PC-3 (cell line): Measurements from ENCODE around the gene DGLUCY. TPM values are rescaled to one million over a fixed set of nuclear protein-coding genes. Genes with fewer than 3 reads are reported as not detected.

Experiments
- ATAC-seq: fragments of 200-7000 bp; cut with Tn5 transposase; 2 replicates; pipeline ENCODE4 v1.9.1; 2020; ENCODE audit warnings: mild to moderate bottlenecking, moderate library complexity
- BruUV-seq: library from RNA; stranded (reverse); fragments of 400-500 nt; replicated peaks from 2 replicates; lab custom pipeline; 2021; lab: Mats Ljungman, UMichigan
- CTCF ChIA-PET: fragments of 300-600 bp; sonication (Branson Sonifier 250); formaldehyde crosslinking; loops from one replicate; lab custom pipeline; 2022; ENCODE audit warnings: antibody characterized with exemption; lab: Charles Lee
- POLR2A ChIA-PET: fragments of 300-600 bp; sonication (Branson Sonifier 250); formaldehyde crosslinking; loops from one replicate; lab custom pipeline; 2022; ENCODE audit warnings: antibody characterized with exemption; ENCODE audit not compliant: unreplicated experiment; lab: Charles Lee
- DNase-seq: peaks from one replicate; pipeline ENCODE4 v3.0.0-alpha.2; 2015
- H2AFZ ChIP-seq: fragments of 300-600 bp; sonication (generic); 2 replicates; pipeline ENCODE4 v1.6.0; 2016; ENCODE audit warnings: antibody characterized with exemption, low read length
- H3F3A ChIP-seq: fragments of 300-600 bp; sonication (generic); one replicate; pipeline ENCODE4 v1.6.0; 2017; ENCODE audit warnings: antibody characterized with exemption, low read length, control low read depth, mild to moderate bottlenecking; ENCODE audit not compliant: unreplicated experiment
- H3K27ac ChIP-seq: fragments of 300-600 bp; sonication (generic); 2 replicates; pipeline ENCODE4 v1.5.1; 2016; ENCODE audit warnings: mild to moderate bottlenecking, low read length
- H3K27me3 ChIP-seq: fragments of 300-600 bp; sonication (generic); 2 replicates; pipeline ENCODE4 v1.6.1; 2016; ENCODE audit warnings: low read length, mixed read lengths
- H3K36me3 ChIP-seq: fragments of 300-600 bp; sonication (generic); 2 replicates; pipeline ENCODE4 v1.6.1; 2016; ENCODE audit warnings: low read depth, mixed run types, low read length, mixed read lengths
- H3K4me1 ChIP-seq: fragments of 300-600 bp; sonication (generic); 2 replicates; pipeline ENCODE4 v1.5.1; 2016; ENCODE audit warnings: low read length; ENCODE audit not compliant: insufficient read depth
- H3K4me2 ChIP-seq: fragments of 300-600 bp; sonication (generic); 2 replicates; pipeline ENCODE4 v1.6.0; 2016; ENCODE audit warnings: low read length
- H3K4me3 ChIP-seq: fragments of 300-600 bp; sonication (generic); 2 replicates; pipeline ENCODE4 v1.5.1; 2016; ENCODE audit warnings: mild to moderate bottlenecking, low read length, mixed read lengths
- H3K79me2 ChIP-seq: fragments of 300-600 bp; sonication (generic); 2 replicates; pipeline ENCODE4 v1.6.1; 2017; ENCODE audit warnings: low read length, mixed read lengths
- H3K9ac ChIP-seq: fragments of 300-600 bp; sonication (generic); 2 replicates; pipeline ENCODE4 v1.6.0; 2016; ENCODE audit warnings: mild to moderate bottlenecking, low read length
- H3K9me2 ChIP-seq: fragments of 300-600 bp; sonication (generic); replicated peaks from 2 replicates; pipeline ENCODE4 v1.6.1; 2016; ENCODE audit warnings: mixed run types, low read length, mixed read lengths
- H3K9me3 ChIP-seq: fragments of 300-600 bp; sonication (generic); 2 replicates; pipeline ENCODE4 v1.6.1; 2016; ENCODE audit warnings: low read length, mixed read lengths
- H4K20me1 ChIP-seq: fragments of 300-600 bp; sonication (generic); 2 replicates; pipeline ENCODE4 v1.6.1; 2016; ENCODE audit warnings: low read length, mixed read lengths
- EZH2 ChIP-seq: fragments of 300-600 bp; sonication (generic); IDR thresholded peaks from one replicate; pipeline ENCODE4 v1.6.1; 2017; ENCODE audit warnings: antibody characterized with exemption, mild to moderate bottlenecking, low read length; ENCODE audit not compliant: unreplicated experiment
- EZH2phosphoT487 ChIP-seq: fragments of 300-600 bp; sonication (generic); IDR thresholded peaks from 2 replicates; pipeline ENCODE4 v1.6.1; 2018; ENCODE audit warnings: mild to moderate bottlenecking, antibody characterized with exemption, low read length, borderline replicate concordance
- intact Hi-C: fragments of 100-400 bp; cut with micrococcal nuclease; formaldehyde crosslinking; loops from 2 replicates; pipeline ENCODE4 v1.9.0; 2023
- total RNA-seq: library from RNA; depleted of rRNA; stranded (reverse); fragments of >200 nt; gene quantifications from 2 replicates; pipeline ENCODE4 v1.2.3, GENCODE V29; 2014
- TF ChIP-seq, protein P1 (sequence below): fragments of 300-600 bp; sonication (generic); conservative IDR thresholded peaks from 2 replicates; pipeline ENCODE4 v1.5.1; 2017; ENCODE audit warnings: antibody characterized with exemption, low read depth, mild to moderate bottlenecking, low read length

Gene DGLUCY
- total RNA-seq, 1 experiment from 2014 or later: 0.84 TPM

DNA sequence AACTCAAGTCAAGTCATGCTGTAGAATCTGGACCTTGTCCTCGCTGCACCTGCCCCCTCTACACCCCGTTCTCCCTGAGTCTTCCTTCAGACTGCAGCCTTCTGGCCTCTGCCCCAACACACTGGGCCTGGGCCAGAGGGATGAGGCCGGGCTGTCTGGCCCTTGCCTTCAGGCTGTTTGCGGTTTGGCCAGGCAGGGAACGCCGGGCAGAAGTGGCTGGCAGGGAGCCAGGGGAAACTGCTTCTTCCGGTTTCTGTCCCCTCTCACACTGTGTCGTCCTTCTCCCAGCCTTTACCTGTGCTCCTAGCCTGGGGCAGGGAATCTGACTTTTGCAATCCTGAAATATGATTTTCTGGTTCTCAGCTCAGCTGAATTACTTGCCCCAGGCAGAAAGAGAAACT is 13.5 kb downstream of the DGLUCY start:
- Histone ChIP-seq H3K79me2 (no peaks in the 10 kb centered on the region), H4K20me1 (no peaks in the 10 kb centered on the region), H3K4me2 (no peak overlapping the region; the same call in 1 of the 2 replicates), H3K9me3 (no peaks in the 10 kb centered on the region), H3K4me3 (no peak overlapping the region), H3K9ac (no peak overlapping the region), H2AFZ (no peak overlapping the region), H3K4me1 (no peaks in the 10 kb centered on the region), H3K36me3 (no peaks in the 10 kb centered on the region), H3K9me2 (no peaks in the 10 kb centered on the region), H3K27me3 (no peaks in the 10 kb centered on the region), H3K27ac (peak overlapping the region; percentile 69), H3F3A (no peaks in the 10 kb centered on the region)
- TF ChIP-seq, protein P1, sequence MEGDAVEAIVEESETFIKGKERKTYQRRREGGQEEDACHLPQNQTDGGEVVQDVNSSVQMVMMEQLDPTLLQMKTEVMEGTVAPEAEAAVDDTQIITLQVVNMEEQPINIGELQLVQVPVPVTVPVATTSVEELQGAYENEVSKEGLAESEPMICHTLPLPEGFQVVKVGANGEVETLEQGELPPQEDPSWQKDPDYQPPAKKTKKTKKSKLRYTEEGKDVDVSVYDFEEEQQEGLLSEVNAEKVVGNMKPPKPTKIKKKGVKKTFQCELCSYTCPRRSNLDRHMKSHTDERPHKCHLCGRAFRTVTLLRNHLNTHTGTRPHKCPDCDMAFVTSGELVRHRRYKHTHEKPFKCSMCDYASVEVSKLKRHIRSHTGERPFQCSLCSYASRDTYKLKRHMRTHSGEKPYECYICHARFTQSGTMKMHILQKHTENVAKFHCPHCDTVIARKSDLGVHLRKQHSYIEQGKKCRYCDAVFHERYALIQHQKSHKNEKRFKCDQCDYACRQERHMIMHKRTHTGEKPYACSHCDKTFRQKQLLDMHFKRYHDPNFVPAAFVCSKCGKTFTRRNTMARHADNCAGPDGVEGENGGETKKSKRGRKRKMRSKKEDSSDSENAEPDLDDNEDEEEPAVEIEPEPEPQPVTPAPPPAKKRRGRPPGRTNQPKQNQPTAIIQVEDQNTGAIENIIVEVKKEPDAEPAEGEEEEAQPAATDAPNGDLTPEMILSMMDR: no peak
- TF ChIP-seq EZH2 (no peak), EZH2phosphoT487 (no peak)
- ATAC-seq (peak; percentile 60), DNase-seq (peak; percentile 94)
- no TSS peak for BruUV-seq
- POLR2A ChIA-PET: no interaction called here
- intact Hi-C loops: no loop called here
- CTCF ChIA-PET: no interaction called here

DNA sequence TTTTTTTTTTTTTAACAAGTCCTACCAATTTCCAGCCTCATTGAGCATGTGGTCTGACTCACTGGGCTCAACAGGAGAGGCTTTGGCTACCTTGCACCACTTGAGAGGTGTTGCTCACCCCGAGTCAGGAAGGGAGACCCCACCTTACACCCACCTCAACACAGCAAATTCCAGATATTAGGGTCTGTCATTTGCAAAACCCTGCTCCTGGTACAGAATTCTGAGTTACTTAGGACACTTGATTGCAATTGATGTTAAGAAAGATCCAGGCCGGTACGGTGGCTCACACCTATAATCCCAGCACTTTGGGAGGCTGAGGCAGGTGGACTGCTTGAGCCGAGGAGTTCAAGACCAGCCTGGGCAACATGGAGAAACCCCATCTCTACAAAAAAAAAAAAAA is 14.1 kb downstream of the DGLUCY start:
- Histone ChIP-seq H3K27ac (peak overlapping the region; percentile 69), H3K9me2 (no peaks in the 10 kb centered on the region), H3K4me1 (no peaks in the 10 kb centered on the region), H3K27me3 (no peaks in the 10 kb centered on the region), H3K79me2 (no peaks in the 10 kb centered on the region), H3K9me3 (no peaks in the 10 kb centered on the region), H3K36me3 (no peaks in the 10 kb centered on the region), H4K20me1 (no peaks in the 10 kb centered on the region), H3K9ac (no peak overlapping the region), H2AFZ (no peak overlapping the region), H3K4me2 (peak overlapping the region; percentile 19; the same call in 1 of the 2 replicates), H3F3A (no peaks in the 10 kb centered on the region), H3K4me3 (no peak overlapping the region)
- ATAC-seq (no peak), DNase-seq (no peak)
- intact Hi-C loops: no loop called here
- BruUV-seq: no TSS peak
- POLR2A ChIA-PET: no interaction called here
- CTCF ChIA-PET: no interaction called here
- TF ChIP-seq, protein P1: no peak
- no peak for TF ChIP-seq EZH2phosphoT487
- no peak for TF ChIP-seq EZH2

DNA sequence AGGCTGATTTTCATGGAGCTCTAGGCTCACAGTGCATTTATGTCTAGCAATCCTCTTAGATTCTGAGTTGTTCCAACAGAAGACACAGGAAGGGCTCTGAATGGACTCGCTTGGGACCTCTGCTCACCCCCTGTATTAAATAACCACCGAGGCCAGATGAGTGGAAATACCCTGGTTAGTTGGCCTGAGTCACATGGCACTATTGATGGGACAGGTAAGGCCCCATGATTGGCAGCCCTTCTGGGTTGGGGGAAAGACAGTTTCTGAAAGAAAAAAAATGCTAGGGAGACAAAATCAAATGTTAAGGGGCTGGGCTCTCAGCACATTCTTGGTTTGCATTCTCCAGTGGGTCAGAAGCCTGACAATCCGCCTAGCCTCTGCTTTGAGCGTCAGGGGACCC is 14.8 kb downstream of the DGLUCY start:
- Histone ChIP-seq H2AFZ (no peak overlapping the region), H3K4me3 (no peak overlapping the region), H4K20me1 (no peaks in the 10 kb centered on the region), H3K9me2 (no peaks in the 10 kb centered on the region), H3K27ac (no peak overlapping the region), H3K4me2 (no peak overlapping the region), H3K9me3 (no peaks in the 10 kb centered on the region), H3F3A (no peaks in the 10 kb centered on the region), H3K79me2 (no peaks in the 10 kb centered on the region), H3K9ac (no peak overlapping the region), H3K4me1 (no peaks in the 10 kb centered on the region), H3K36me3 (no peaks in the 10 kb centered on the region), H3K27me3 (no peaks in the 10 kb centered on the region)
- no TSS peak for BruUV-seq
- TF ChIP-seq, protein P1: no peak
- TF ChIP-seq EZH2phosphoT487: no peak
- intact Hi-C loops: no loop called here
- CTCF ChIA-PET: no interaction called here
- DNase-seq: no peak
- ATAC-seq: no peak
- POLR2A ChIA-PET: no interaction called here
